CD1c-positive myeloid dendritic cell (primary cell): ENCODE measurements around the gene UGT2B7.
"Not testable (repeated sequence)": the region's sequence is repeated elsewhere in the genome, so short reads cannot be mapped to it uniquely, and the experiment has no call there.

Experiments
- DNase-seq: peaks from one replicate; pipeline ENCODE4 v3.0.0-alpha.2; 2016; ENCODE audit errors: extremely low spot score

The UGT2B7 gene

DNA sequence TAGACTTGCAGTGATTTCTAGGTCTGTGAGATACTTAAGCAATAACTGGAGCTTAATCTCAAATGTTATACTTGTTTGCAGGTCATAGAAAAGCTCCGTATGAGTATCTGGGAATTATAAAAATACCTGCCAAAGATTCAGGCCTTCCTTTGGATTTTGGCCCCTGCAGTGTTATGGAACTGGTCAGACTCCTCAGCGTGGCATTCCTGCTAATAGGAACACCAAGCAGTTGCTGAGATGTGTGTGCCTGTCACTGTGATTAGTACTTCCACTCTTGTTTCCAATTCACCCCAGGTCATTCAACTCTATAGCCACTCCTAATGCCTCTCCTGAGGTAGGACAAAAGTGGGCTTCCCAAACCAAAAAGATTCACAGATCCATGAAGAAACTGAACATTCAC is 7.8 kb upstream of the UGT2B7 start:
- DNase-seq: no peak

DNA sequence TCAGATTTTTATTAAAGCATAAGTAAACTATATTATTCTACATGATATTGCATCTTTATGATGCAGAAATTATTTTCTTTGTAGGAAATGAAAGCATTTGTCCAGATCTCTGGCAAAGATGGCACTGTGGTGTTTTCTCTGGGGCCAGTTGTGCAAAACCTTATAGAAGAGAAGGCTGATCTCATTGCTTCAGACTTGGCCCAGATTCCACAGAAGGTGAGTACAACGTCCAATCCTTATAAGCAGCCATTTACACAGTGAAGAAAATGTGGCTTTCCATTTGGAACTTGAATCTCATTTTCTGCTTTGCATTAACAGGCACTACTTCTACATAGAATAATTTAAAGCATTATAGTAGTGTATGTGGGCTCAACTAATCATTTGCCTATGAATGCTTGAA is 6.9 kb upstream of the UGT2B7 start:
- no peak for DNase-seq

DNA sequence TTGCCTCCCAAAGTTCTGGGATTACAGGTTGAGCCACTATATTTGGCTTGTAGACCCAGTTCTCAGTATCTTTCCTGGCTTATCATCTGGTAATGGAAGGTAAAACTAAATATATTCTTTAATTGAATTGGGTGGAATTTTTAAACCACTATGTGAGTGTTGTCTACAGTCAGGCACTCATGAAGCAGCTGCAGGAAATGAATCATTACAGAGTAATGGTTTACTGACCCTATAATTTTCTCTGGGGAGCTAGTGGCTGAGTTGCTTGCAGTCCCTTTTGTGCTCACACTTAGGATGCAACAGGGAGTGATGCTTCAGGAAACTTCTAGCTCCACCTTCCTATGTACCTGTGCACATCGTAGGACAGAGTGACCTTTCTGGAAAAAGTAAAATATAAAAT is 4.1 kb upstream of the UGT2B7 start:
- DNase-seq: no peak

DNA sequence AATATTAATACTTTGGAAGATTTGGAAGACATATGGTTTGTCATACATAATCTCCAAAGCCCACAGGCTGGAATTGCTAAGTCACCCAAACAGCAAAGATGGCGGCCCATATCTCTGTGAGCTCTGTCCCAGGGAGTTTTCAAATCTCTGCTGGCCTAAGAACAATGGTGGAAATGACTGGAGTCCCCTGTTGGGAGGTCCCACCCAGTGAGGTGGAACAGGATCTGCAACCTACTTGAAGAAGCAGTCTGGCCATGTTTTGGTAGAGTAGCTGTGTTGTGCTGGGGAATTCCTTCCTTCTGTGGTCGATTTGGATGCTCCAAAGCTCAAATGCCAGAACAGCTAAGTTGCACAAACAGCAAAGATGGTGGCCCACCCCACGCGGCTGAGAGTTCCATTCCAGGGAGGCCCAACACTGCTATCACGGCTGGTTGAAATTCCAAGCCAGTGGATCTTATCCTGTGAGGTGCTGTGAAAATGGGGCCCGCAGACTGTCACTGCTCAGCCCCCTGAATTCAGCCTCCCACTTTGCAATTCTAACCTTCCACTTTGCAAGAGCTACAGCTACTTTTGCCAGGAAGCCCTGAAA is 3.2 kb upstream of the UGT2B7 start:
- DNase-seq: no peak

DNA sequence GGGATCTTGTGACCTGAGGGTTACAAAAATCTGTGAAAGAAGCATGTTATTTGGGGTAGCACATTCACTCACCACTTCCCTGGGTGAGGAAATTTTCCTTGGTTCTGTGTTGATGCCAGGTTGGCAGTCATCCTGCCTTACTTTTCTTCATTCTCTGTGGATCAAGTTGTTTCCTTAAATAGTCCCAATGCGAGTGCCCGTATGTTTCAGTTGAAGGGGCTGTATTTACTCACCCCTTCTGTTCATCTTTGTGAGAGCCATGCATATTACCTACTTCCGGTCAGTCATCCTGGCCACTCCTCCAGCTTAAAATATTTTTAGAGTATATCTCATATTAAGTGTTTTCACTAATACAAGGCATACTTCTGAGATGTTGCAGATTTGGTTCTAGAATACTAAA is 2.6 kb upstream of the UGT2B7 start:
- DNase-seq: no peak

DNA sequence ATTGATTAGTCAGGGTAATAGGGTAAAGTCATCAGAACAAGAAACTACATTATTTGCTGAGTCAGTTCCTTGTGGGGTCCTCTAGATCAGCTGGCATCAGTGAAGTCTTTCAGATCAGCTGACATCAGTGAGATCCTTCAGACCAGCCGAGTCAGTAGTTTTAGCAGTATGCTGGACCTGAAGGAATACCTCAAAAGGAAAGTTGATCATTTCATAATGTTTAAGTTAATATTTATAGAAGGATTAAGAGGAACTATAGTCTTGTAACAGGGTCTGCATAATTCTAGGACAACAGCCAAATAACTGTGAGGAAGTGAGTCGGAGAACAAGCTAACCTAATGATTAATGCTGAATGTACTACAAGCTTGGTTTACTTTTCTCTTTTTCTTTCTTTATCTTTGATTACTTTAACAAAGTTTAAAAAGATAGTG is 958 bp upstream of the UGT2B7 start:
- no peak for DNase-seq

DNA sequence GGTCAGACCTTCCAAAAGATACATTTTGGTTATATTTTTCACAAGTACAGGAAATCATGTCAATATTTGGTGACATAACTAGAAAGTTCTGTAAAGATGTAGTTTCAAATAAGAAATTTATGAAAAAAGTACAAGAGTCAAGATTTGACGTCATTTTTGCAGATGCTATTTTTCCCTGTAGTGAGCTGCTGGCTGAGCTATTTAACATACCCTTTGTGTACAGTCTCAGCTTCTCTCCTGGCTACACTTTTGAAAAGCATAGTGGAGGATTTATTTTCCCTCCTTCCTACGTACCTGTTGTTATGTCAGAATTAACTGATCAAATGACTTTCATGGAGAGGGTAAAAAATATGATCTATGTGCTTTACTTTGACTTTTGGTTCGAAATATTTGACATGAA is 536 bp downstream of the UGT2B7 start:
- DNase-seq: no peak

DNA sequence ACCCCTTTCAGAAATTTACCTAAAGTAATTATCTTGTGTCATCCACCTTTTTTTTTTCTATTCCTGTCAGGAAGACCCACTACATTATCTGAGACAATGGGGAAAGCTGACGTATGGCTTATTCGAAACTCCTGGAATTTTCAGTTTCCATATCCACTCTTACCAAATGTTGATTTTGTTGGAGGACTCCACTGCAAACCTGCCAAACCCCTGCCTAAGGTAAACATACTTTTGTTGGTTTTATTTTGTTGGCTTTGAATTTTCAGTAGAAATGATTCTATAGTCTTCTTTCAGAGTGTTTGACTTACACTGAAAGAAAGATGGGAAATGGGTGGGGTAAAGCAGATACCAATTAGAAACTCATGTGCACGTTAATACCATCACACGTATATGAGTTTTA is 2.2 kb downstream of the UGT2B7 start:
- no peak for DNase-seq

DNA sequence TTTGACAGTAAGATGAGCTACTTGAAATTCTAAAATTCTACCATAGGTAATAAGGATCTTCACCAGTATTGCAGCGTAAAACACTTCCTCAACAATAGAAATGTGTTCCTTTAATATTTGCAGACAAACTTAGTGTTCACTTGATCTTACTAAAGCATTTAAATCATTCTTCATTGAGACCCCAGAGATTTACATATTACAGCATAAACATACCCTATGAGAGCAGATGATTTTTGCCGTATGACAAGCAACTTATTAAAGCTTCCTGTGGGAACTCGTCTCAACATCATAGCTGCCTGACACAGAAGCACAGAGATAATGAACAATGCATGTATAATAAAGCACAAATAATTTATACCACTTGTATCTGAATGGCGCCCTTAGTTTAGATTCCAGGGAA is 3.6 kb downstream of the UGT2B7 start:
- DNase-seq: no peak

DNA sequence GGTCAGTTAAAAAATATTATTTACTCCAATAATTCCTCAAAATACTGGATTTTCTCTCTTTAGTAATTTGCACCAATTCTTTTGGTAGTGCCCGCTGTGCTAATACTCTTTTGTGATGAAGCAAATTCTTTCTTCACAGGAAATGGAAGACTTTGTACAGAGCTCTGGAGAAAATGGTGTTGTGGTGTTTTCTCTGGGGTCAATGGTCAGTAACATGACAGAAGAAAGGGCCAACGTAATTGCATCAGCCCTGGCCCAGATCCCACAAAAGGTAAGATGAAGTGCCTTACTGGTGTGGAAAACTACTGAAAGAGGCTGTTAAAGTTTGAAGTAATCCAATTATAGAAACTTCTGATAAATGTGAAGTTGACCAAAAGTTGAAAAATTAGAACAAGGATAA is 6.4 kb downstream of the UGT2B7 start:
- DNase-seq: not testable (repeated sequence)

DNA sequence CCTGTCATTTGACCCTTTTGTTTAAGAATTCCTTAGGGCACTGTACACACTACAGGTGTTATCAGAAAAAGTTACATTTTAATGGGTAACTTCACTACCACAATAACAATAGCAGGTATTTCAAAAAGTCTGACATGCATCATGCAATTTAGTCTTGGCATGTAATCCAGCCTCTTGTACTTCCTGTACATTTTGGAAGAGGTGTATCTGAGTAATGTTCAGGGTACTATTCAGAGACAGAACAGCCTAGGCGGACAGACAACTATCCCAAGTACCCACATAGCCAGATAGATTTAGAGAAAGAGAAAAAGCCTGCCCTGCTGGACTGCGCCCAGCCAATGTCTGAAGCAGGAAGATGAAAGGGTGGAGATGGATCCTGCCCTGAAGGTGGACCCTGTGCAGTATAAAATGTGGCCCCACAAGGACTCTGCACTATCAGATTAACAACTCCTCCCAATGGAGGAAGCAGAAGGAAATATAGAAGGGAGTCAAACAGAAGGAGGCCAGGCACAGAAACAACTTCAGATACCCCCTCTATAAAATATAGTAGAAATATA is 8.5 kb downstream of the UGT2B7 start:
- DNase-seq: no peak

DNA sequence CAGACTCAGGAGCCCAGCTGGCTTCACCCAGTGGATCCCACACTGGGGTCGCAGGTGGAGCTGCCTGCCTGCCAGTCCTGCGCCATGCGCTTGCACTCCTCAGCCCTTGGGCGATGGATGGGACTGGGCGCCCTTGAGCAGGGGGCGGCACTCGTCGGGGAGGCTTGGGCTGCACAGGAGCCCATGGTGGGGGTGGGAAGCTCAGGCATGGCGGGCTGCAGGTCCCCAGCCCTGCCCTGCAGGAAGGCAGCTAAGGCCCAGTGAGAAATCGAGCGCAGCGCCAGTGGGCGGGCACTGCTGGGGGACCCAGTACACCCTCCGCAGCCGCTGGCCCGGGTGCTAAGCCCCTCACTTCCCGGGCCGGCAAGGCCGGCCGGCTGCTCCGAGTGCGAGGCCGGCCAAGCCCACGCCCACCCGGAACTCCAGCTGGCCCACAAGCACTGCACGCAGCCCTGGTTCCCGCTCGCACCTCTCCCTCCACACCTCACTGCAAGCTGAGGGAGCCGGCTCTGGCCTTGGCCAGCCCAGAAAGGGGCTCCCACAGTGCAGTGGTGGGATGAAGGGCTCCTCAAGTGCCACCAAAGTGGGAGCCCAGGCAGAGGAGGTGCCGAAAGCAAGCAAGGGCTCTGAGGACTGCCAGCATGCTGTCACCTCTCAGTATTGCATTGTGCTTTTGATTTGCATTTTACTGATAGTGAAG is 19.0 kb downstream of the UGT2B7 start:
- not testable (repeated sequence) for DNase-seq

DNA sequence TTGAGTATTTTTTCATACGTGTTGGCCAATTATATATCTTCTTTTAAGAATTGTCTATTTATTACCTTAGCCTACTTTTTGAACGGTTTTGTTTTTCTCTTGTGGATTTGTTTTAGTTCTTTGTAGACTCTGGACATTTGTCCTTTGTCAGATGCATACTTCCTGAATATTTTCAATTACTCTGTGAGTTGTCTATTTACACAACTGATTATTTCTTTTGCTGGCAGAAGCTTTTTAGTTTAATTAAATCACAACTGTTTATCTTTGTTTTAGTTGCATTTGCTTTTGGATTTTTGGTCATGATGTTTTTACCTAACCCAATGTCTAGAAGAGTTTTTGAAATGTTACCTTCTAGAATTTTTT is 19.6 kb downstream of the UGT2B7 start:
- DNase-seq: no peak

DNA sequence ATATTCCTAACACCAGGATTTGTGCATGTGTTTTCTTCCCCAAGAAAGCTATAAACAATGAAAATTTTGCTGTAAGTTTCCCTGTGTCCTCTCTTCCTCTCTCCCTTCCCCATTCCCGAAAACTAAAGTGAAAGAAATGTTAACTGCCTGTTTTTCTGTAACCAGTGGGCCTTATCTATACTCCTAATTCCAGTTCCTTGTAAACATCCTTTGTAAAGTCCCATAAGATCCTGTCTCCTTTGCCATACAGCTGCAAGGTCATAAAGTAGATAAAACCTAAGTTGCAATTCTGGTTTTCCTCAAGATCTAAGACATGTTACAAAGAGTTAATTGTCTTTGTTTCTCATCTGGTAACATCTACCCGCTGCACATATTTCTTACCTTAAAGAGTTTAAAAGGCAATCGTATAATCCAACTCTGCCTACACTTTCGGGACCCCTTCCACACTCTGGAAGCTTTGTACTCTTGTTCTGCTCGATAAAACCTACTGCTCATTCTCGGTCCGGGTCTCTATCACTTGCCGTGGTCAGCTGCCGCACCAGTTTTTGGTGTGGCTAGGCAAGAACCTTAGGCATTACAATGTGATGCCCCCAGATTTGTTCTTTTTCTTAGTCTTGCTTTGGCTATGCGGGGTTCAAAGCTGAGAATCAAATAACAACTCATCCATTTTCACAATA is 20.5 kb downstream of the UGT2B7 start:
- DNase-seq: no peak

DNA sequence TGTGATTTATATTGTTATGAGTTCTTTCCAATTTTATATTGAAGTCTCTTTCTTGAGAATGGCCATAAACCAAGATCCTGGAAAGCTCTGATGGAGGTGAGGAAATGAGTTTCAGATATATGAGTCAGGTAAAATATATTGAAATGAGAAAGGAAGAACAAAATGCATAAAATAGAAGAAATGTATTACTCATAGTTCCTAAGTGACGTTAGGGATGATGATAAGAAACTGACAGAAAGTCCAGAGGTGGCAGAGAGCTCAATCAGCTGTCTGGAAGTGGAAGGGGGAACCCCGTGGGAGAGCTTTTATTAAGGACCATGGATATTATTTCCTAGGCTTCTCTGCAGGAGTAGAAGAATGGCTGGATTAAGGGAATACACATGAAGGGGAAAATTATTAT is 24.6 kb downstream of the UGT2B7 start:
- DNase-seq: no peak

DNA sequence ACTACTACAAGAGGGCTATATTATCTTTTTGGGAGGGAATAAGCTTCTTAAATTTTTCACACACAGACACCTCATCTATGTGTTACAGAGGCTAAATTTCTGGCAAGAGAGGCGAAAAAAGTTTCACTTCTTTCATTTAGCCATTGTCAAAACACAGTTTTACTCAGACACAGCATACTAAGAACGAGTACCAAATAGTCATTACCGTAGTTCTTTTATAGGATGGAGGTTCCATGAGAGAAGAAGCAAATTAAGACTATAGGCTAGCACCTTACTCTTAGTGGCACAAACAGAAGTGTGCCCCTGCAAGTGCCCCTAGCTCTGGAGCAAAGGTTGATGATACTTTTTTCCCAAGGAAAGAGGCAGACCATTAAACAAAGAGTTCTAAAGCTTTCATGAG is 26.2 kb downstream of the UGT2B7 start:
- DNase-seq: no peak

DNA sequence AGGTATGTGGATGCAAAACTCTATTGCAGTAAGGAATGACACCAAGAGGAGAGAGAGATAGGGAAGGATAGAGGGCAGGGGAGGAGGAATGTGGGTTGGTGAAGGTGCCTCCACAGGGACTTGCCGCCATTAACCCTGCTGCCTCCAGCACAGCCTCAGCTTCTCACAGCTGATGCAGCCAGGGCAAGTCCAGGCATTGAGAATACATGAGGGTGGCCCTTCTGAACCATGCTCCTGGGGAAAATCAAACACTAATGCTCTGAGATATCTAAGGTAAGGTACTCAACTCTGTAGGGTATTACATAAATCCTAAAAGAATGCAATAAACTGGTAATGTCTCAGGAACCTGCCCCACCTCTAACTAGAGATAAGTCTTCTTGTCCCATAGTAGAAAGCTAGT is 28.7 kb downstream of the UGT2B7 start:
- no peak for DNase-seq

DNA sequence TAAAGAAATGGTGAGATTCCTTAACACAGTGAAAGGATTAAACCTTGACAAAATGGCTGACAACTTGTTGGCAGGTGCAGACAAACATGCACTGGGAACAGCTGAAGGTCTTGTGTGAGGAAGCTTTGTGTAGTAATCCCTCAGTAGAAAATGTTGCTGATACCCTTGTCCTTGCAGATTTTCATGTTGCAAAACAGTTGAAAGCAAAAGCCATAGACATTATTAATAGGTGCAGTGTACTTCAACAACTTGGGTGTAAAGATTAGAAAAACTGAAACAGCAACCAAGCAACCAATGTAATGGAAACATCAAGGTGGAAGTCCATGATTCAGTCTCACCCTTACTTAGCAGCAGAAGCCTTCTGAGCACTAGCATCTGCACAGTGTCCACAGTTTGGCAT is 29.8 kb downstream of the UGT2B7 start:
- no peak for DNase-seq

DNA sequence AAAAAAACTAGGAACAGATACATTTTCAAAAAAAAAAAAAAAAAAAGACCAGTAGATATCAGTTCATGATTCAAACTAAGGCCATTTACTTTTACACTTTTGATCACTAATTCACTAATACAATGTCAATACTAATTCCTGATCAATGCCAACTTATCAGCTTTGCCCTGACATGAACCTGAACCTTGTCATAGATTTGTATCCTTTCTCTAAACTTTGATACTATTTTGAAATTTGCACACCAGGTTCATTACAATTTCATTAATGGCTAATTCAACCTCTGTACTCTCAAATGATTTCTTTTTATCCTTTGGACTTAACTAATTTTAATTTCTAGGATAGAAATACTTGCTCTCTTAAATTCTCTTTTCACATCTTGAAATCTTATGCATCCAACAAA is 37.7 kb downstream of the UGT2B7 start:
- DNase-seq: no peak

DNA sequence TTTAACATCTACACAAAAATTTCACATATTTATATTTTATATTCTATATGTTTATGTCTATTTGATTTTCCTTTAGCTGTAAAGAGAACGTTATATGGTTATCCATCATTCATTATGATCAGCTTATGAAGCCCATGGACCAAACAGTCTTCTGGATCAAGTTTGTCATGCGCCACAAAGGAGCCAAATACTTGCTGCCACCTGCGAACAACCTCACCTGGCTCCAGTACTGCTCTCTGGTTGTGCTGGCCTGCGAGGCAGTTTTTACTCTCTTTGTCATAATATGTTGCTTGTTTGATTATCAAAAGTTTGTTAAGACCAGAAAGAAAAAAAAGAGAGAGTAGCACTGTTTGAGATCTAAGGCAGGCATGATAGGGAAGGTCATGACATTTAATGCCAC is 38.2 kb downstream of the UGT2B7 start:
- no peak for DNase-seq

DNA sequence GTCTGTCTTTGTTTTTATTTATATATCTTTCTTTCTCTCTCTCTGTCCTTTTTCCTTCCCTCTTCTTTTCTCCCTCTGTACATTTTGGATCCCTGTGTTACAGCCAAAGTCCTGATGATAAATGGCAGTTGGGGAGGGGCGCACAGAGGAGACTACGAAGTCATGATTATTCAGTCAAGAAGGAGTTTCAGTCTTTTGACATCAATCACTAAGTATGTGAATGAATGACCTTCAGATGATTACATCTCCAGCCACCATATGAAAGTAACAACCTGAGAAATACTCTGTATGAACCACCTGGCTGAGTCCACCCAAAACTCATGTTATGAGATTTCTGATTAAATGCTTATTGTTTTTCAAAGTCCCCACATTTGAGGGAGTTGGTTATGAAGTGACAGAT is 45.0 kb downstream of the UGT2B7 start:
- DNase-seq: no peak

DNA sequence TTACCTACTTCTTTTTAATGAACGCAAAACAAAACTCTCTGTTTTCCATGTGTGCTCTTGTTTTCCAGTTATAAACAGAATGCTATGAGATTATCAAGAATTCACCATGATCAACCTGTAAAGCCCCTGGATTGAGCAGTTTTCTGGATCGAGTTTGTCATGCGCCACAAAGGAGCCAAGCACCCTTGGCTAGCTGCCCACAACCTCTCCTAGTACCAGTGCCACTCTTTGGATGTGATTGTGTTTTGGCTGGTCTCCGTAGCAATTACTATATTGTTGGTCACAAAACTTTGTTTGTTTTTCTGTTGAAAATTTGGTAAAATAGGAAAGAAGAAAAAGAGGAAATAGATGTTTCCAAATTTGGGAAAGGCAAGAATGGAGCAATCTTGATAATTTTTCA is 51.1 kb downstream of the UGT2B7 start:
- no peak for DNase-seq

DNA sequence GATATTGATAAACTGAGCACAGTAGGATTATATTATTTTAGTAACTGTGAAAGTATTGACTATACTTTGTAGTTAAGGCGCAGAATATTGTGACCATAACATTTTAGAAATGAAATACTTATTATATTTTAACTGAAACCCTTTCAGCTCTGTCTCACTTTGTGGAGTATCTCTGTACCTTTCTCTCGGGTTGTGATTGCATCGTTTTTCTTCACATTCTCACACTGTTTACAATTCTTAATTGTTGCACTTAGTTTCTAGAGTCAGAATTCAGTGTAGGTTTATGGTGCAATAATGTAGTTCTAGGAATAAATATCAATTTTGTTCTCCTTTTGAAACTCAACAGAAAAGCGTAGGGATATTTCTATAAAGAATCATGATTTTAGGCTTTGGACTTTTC is 57.7 kb downstream of the UGT2B7 start:
- DNase-seq: no peak
